Hepatic stellate cell (primary cell): ENCODE measurements around the gene NKRF.
"Not testable (repeated sequence)": the region's sequence is repeated elsewhere in the genome, so short reads cannot be mapped to it uniquely, and the experiment has no call there.

Experiments
- DNase-seq: peaks from one replicate; pipeline ENCODE4 v3.0.0; 2011; ENCODE audit warnings: low spot score

Gene NKRF

DNA sequence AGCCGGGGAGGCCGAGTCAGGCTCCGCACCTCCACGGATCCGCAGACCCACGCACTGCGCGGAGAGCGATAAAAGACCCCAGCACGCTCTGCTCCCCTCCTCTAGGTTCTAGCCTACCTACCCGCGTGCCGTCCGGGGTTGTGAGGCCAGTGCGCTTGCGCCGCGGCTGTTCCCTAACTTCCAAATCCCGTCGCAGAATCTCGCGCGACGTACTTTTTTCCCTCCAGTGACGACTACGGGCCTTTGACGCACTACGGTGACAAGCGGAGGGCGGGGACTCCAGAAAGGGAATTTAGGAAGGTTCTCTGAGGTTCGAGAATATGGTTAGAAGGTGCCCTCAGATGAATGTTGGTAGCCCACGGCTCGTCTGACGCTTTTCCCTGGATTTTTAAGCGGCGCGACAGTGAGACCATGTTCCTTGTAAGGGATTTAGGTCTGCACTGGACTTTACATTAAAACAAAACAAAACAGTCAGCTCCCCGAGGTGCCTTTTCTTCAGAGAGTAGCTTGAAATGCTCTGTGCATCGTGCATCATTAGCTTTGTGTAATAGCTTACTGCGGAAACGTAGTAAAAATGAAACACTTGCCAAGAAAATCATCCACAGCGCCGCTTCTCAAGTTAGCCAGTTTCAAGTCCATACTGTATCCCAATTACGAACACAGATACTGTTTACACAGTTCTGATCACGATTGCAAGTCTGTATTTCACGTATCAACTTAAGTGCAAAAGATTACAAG, at the start of gene NKRF:
NKRF (minus strand) TSS at position 145 of the 738 bp plus-strand sequence.
- DNase-seq: peak; percentile 82

DNA sequence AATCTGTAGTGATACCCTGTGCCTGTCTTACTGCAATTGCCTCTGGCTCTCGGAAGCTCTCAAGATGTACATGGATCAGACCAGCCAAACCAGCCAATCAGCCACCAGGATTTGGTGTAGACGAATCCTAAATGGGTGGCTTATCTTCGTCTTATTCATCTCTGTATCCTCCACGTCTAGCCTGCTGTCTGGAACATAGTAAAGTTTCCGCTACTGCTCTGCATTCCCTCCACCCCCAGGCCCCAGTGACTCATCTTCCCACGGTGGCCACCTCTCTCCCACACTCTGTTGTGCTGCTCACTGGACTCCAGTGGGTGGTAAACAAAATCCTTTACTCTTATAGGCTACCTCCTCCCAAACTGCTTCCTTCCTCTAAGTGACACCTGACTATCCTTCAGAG, 48.9 kb upstream of the NKRF start:
- peak; percentile 77 for DNase-seq

DNA sequence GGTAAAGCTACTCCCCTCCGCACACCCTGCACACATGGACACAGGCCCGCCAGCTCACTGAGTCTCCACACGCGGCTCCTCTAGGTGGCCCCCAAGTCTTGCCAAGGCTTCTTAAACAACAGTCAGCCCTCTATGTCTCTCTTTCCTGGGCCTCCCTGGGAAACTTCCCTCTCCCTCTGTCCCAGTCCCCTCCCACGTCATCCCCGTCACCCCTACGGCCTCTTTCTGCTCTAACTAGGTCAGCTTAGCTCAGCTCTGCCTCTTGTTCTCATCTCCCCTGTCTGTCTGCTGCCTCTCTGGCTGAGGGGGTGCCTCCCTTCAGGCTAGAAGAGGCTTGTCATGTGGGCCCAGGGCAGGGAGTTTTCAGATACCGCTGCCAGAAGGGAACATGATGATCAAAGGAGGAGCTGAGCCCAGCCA, 47.9 kb upstream of the NKRF start:
- DNase-seq: peak; percentile 45

DNA sequence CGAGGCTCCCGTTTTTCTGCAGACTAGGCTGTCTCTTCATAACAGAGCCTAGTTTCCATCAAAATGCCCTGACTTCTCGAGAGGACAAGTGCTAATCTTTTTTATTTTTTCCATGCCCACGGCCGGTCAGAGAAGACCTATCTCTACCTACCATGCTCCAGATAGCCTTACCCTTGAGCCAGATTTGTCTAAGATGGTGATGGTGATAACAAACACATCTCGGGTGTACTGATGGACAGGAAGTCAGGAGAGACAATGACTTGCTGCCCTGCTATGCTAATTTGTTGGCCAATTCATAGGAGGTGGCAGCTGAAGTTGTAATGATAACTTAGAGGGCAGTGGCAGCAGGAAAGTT, 42.2 kb upstream of the NKRF start:
- no peak for DNase-seq

DNA sequence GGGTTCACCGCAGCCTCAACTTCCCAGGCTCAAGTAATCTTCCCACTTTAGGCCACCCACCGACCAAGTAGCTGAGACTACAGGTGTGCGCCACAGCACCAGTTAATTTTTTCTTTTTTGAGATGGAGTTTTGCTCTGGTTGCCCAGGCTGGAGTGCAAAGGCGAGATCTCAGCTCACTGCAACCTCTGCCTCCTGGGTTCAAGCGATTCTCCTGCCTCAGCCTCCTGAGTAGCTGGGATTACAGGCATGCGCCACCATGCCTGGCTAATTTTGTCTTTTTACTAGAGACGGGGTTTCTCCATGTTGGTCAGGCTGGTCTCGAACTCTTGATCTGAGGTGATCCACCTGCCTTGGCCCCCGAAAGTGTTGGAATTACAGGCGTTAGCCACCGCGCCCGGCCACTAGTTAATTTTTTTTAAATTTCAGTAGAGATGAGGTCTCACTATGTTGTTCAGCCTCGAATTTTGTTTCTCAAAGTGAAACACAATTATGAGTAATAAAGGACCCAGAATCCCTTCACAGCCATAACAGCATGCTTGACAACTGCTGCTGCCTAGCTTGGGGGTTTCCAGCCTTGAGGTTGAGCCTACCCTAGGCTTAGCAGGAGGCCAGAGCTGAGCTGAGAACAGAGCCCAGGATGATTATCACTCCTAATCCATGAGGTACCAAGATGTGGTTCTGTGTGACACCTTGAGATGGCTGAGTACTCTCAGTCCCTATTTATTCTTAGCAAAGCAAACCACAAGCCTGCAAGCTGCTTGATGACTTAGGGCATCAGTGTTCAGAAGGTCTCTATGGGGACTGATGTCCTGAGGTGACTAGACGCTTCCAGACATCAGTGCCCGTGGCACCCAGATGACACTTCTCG, 41.6 kb upstream of the NKRF start:
- DNase-seq: no peak

DNA sequence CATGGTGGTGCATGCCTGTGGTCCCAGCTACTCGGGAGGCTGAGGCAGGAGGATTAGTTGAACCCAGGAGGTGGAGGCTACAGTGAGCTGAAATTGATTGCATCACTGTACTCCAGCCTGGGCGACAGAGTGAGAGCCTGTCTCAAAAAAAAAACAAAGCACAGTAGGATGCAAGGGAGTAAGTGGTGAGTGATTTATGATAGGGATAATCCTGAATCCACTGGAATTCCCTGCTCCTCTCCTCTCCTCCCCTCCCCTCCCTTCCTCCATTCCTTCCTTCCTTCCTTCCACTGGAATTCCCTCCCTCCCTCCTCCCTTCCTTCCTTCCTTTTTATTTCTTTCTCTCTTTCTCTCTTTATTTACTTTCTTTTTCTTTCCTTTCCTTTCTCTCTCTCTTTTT, 40.9 kb upstream of the NKRF start:
- no peak for DNase-seq

DNA sequence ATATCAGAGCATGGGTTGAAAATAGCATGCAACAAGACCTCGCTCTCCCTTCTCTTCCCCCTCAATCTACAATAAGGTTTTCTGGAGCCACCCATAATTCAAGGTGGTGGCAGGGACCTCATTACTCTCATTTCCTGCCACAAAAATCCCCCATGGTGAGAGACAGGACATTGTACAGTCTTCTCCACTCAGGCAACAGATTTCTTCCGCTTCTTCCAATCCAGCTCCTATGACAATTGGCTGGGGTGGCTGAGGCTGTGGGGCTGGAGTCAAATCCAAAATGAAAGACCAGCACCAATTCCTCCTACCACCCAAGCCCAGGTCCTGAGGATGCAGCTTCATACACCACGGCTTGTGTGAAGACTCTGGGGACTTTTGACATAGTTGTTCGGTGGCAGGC, 40.3 kb upstream of the NKRF start:
- no peak for DNase-seq

DNA sequence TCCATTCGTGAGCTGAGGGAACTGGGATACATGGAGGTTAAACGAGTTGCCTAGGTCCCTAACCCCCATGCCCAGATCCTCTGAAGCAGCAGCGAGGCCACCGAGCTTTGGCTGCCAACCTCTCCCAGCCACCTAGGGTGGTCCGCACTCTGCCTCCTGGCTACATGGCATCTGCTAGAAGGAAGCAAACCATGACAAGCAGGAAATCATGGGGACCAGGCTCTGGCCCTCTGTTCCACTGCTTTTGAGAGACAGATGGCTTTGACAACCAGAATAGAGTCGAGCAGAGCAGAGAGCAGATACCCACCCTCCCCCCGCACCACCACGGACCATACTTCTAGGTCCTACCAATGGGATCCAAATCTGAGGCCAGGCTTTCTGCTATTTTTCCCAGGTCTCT, 37.5 kb upstream of the NKRF start:
- DNase-seq: no peak

DNA sequence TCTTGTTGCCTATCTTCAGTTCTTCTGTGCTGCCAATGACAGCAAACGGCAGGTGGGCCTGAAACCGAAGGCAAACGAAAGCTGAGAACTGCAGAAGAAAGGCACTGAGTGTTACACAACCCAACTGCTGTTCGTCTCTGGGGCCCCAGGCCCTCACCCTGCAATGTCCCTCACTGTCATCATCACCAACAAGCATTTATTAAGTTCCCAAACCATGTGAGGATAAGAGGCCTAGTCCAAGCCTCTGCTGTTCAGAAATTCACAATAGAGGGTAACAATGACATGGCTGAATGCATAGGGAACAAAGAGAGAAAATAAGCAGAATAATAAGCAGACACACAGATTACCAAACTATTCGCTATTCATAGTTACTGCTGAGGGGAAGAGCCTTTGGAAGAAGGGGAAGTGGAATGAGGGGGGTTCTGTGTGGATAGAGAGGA, 34.5 kb upstream of the NKRF start:
- no peak for DNase-seq

DNA sequence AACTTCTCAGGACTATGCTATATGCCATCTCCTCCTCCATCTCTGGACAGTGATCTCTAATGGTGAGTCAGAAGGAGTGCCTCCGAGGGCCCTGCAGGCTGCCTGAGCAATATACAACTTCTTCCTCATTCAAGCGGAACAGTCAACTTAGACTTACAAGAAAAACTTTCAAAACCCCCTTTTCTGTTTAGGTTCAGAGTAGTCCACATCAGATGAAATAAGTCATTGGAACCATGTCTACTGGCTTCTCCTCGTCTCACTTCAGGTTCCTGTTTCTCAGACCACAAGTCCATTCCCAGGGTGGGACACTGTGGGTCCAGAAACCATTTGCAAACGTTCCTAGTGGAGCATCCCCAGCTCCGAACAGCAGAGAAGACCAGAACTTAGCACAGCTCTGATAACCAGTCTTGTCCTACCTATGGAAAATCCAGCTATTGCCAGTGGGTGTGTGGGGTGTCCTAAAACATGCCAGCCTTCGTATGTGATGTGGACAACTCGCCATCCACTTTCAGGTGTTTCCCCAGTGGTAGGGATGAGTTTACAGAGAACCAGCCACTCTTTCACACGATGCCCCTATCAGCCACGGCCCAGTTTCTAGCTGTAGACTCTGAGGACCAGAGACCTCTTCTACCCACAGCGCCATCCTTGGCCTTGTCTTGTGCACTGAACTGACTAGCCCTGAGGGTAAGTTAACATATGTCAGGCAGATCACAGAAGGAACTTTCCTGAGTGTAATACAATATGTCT, 32.7 kb upstream of the NKRF start:
- DNase-seq: no peak

DNA sequence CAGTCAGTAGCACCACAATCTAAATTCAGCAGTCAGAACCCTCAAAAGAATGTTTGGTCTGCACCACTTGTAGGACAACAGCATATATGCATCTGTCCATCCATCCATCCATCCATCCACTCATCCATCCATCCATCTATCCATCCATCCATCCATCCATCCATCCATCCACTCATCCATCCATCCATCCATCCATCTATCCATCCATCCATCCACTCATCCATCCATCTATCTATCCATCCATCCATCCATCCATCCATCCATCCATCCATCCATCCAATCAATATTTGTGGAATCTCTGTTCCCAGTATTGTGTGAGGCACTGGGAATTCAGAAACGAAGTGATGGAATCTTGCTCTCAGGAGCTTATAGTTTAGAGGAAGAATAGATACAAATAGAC, 31.2 kb upstream of the NKRF start:
- DNase-seq: not testable (repeated sequence)

DNA sequence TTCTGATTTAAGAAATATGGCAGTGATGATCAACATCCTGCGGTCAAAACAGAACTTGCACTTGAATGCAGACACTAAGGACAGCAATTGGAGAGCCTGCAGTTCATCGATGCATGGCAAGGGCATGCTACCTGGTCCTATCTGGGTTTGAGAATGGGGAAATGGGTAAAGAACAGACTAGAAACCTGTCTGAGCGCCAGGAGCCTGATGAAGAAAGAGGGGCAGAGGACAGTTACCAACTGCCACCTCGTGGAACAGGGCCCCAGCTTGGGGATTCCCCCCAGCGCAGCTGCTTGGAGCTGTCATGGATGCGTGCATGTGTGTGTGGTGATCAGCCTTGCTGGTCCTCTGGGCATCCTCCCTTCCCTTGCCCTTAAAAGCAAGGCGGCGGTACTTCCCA, 30.2 kb upstream of the NKRF start:
- DNase-seq: no peak

DNA sequence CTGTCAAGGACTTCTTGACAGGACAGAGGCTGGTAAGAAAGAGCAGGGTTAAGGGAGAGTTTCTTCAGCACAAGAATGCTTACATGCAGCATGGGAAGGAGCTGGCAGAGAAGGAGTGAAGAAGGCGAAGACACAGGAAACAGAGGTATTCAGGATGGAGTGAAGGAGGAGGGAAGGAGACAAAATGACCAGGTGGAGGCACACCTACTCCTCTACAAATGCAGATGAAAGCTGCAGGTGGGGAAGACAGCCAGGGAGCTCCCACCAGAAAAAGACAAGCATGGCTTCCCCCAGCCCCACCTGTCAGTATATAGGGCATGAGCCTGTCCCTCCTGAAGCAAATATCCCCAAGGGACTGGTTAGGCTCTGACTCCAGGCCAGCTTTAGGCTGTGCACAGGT, 29.6 kb upstream of the NKRF start:
- no peak for DNase-seq

DNA sequence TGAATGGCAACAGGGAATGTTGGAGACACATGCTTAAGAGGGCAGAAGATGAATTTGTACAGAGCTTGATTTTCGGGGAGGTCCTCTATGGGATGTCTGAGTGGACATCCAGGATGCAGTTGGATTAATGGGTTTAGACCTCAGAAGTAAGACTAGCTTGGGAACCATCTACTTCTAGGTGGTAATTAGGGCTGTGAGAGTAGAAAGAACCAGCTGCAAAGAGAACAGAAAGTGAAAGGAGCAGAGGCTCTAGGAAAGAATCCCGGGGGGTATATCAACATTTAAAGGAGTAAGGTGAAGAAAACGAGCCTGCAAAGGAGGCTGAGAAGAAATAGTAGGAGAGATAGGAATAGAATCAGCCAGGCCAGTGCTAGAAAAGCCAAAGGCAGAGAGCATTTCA, 29.0 kb upstream of the NKRF start:
- DNase-seq: no peak

DNA sequence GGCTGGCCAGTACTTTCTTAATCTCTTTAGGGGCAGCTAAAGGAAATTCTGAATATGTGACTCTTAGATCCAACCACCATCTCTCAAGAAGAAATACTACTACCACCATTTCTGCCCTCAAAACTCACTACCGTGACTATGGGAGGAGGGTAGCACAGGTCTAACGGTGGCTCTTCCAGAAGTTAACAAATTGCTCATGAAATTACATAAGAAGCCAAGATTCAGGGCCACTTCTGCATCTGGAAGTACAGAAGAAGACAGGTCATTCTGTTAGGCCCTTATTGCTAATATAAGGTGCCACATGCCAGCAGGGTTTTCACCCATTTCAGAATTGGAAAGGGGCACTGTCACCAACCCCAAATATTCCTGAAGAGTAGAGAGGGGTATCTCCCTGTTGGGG, 19.6 kb upstream of the NKRF start:
- no peak for DNase-seq

DNA sequence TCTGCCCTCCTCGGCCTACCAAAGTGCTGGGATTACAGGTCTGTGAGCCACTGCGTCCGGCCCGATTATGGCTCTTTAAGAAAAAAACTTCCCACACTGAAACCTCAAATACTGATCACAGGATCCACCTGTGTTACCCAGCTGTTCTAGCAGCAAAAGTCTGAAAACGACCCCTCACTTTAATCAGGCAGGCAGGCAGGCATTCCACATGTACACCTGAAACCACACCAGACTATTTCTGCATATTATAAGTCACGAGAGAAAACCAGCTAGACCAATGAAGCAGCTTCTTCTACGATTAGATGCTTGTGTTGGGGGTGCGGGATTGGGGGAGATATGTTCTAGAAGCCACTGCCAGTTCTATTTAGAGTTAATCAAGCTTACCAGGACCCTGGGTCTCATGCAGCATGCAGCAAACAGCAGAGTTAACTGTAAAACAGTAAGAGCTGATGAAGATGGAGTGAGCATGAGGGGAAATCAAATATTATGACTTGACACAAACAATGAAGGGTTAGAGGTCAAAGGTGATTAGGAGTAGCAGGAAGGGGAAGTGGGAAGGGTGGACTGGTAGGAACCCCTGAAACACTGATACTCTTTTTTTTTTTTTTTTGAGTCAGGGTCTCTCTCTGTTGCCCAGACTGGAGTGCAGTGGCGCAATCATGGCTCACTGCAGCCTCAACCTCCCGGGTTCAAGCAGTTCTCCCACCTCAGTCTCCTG, 18.9 kb upstream of the NKRF start:
- DNase-seq: no peak

DNA sequence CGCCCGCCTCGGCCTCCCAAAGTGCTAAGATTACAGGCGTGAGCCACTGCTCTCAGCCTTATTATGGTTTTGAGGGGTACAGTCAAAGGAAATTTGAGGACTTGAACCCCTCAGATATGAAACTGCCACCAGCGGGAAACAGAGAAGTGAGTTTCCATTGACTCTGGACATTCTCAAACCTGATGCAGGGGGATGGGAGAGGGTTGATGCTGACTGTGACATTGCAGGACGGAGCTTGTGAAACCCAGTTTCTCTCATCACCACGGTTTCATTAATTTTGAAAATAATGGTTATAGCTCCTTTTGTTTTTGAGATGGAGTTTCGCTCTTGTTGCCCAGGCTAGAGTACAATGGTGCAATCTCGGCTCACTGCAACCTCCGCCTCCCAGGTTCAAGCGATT, 18.2 kb upstream of the NKRF start:
- no peak for DNase-seq

DNA sequence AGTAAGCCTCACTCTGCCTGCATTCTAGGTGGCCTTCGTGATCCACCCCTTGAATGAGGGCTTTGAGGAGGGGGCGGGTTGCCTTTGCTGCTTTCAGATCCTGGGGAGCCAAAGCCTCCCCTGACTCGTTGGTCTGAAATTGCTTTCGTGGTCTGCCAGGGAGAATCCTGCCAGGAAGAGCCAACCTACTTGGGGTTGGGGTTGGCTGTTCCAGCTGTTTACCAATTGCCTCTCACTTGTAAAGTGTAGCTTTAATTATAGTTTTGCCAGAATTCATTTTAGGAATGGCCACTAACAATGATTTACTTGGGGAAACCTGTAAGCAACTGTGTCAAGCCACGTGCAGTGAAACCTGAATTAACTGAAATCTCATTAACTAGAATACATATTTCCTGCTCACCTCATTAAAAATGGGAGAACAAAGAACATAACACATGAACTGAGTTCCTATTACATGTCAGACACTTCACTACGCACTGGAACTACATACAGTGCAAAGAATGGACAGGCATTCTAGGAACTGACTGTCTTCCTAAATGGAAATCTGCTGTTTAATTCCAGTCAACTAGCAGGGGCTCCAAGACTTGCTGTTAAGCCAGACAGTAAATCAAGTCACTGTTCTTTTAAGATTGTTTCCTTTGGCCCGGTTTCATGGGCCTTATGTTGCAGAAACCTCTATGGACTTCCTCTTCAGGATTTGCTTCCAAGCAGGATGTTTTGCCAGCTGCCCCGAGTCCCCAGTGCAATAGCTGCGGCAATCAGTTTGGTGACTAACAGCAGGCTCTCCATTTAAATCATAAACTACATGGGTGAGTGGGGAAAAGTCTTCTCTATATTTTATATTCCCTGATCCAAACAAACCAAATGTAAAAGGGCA, 16.4 kb upstream of the NKRF start:
- DNase-seq: peak; percentile 48

DNA sequence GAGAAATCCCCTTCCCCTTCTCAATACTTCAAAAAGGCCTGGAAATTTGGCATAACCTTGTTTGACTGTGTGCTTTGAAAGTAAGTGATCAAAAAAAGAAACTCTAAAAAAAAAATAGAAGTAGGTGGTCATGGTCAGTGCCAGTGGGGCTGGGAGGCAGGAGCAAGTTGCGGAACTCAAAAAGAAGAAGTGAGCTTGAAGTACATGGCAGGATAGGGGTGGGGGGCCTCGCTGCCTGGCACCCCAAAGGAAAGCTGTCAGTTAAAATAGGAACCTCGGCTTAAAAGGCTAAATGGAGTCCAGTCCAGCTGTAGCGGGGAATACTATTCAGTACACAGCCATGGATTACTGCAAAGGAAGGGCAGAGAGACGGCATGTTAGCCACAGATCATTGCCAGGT, 12.2 kb upstream of the NKRF start:
- DNase-seq: no peak

DNA sequence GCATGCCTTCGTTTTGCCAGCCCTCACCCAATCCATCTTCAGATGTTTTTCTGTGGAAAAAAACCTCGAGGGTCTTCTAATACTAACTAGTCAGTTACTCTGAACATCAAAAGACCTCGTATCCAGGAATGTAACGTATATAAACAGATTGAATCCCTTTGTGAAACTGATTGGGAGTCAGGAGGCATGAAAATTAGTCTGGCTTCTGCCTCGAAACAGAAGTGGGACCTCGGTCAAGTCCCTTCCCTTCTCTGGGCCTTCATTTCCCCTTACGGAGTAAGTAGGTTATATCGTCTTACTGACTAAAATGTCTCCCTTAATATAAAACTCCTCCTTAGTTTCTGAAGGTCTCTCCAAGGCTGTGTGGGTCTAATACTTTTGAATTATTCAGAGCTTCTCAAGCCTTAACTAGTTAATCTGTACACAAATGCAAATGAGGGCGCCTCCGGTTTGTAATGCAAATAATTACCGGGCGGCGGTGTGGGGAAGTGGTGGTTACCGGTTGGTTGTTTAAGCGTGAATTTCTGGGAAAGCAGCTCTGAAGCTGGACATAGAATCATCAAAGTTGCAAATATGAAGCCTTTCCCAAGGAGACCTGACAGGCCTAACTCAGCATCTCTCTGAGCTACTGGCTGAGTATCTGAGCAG, 11.4 kb upstream of the NKRF start:
- no peak for DNase-seq

DNA sequence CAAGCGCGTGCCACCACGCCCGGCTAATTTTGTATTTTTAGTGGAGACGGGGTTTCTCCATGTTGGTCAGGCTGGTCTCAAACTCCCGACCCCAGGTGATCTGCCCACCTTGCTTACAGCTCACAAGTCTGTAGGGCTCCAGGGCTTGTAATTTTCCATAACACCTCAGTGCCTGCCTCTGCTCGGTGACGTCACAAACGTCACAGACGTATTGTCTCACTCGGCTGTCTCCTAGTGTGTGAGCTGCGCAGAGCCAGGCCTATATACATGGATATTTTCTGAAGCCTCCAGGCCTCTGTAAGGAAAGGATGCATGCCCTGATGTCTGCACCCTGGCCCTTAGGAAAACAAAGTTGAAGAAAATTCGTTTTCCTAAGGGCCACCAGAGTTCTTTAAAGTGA, 8.6 kb upstream of the NKRF start:
- DNase-seq: no peak
